ENCODE results near the gene PPP1R3F.

DNA sequence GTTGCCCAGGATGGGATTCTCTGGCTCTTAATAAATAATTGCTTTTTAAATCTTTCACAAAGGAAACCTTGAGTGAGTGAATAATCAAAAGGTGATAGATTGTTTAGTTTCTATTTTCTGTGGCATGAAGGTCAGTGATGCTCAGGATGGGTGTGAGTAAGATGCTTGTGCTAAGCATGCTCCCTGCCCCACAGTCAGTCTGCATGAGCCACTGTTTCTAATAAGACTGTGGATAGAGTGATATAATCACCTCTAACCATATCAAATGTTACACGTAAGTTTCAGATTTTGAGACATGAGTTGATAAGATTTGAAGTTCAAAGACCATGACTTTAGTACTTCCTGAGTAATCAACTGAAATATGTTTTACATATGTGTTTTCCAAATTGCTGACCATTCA is 31.1 kb downstream of the PPP1R3F start:
- TF ChIP-seq CTCF (IDR thresholded peaks at IDR 0.05; ENCODE audit: low read length) (no peak), EZH2 (IDR thresholded peaks at IDR 0.05; ENCODE audit: borderline replicate concordance, low read length) (no peak)
